HG02798 (cell line): ENCODE results near the gene MVB12B.
"Not testable (repeated sequence)": the region's sequence is repeated elsewhere in the genome, so short reads cannot be mapped to it uniquely, and the experiment has no call there.

Experiments
- ATAC-seq: cut with Tn5 transposase; IDR thresholded peaks from one replicate; pipeline ENCODE4 v1.9.1; 2021; ENCODE audit warnings: mild to moderate bottlenecking; ENCODE audit not compliant: unreplicated experiment, poor library complexity

The MVB12B gene

GRCh38 chr9:126524353-126525077 is 197.9 kb downstream of the MVB12B start:
- ATAC-seq, result no peak

- no peak for ATAC-seq
These were observed 199.8 kb downstream of the MVB12B start for GRCh38 chr9:126526218-126527108.

GRCh38 chr9:126527109-126527825 is 200.6 kb downstream of the MVB12B start:
- no peak for ATAC-seq

GRCh38 chr9:126528111-126528510 is 201.5 kb downstream of the MVB12B start:
- ATAC-seq, result no peak

- ATAC-seq, result no peak
These were observed 202.3 kb downstream of the MVB12B start for GRCh38 chr9:126528915-126529314.

GRCh38 chr9:126531035-126531571 is 204.5 kb downstream of the MVB12B start:
- no peak for ATAC-seq

- no peak for ATAC-seq
These were observed 205.0 kb downstream of the MVB12B start for GRCh38 chr9:126531591-126531990.

GRCh38 chr9:126532019-126532462 is 205.4 kb downstream of the MVB12B start:
- no peak for ATAC-seq

- no peak for ATAC-seq
These were observed 205.9 kb downstream of the MVB12B start for GRCh38 chr9:126532489-126532888.

GRCh38 chr9:126532951-126533925 is 206.6 kb downstream of the MVB12B start:
- ATAC-seq, result no peak

- no peak for ATAC-seq
These were observed 207.3 kb downstream of the MVB12B start for GRCh38 chr9:126533926-126534310.

GRCh38 chr9:126534431-126535186 is 208.0 kb downstream of the MVB12B start:
- ATAC-seq, result no peak

- no peak for ATAC-seq
These were observed 209.5 kb downstream of the MVB12B start for GRCh38 chr9:126536131-126536530.

- no peak for ATAC-seq
These were observed 210.3 kb downstream of the MVB12B start for GRCh38 chr9:126536841-126537465.

- ATAC-seq, result no peak
These were observed 211.9 kb downstream of the MVB12B start for GRCh38 chr9:126538550-126538949.

GRCh38 chr9:126540398-126540797 is 213.8 kb downstream of the MVB12B start:
- not testable (repeated sequence) for ATAC-seq

GRCh38 chr9:126543490-126543889 is 216.9 kb downstream of the MVB12B start:
- no peak for ATAC-seq

GRCh38 chr9:126545106-126545505 is 218.5 kb downstream of the MVB12B start:
- no peak for ATAC-seq
